ENCODE measurements around the gene MGLL.
"Not testable (repeated sequence)": the region's sequence is repeated elsewhere in the genome, so short reads cannot be mapped to it uniquely, and the experiment has no call there.

MGLL gene

GRCh38 chr3:127708837-127709236 is 113.5 kb downstream of the MGLL start:
- no peak for TF ChIP-seq CTCF (IDR thresholded peaks at IDR 0.05; ENCODE audit: insufficient read depth, low read depth, low read length, missing control alignments)
- DNase-seq (ENCODE audit: low read depth) = no peak

GRCh38 chr3:127707851-127708411 is 114.4 kb downstream of the MGLL start:
- DNase-seq (ENCODE audit: low read depth) = no peak
- no peak for TF ChIP-seq CTCF (IDR thresholded peaks at IDR 0.05; ENCODE audit: insufficient read depth, low read depth, low read length, missing control alignments)
- no peak overlapping the region for H3K4me3 ChIP-seq (ENCODE audit: low read depth, low read length)

More at GRCh38 chr3:127708837-127709236, 113.5 kb downstream of the MGLL start:
- no peak overlapping the region for H3K4me3 ChIP-seq (ENCODE audit: low read depth, low read length)

- H3K4me3 ChIP-seq (ENCODE audit: low read depth, low read length) = no peak overlapping the region
- DNase-seq (ENCODE audit: low read depth) = no peak
- no peak for TF ChIP-seq CTCF (IDR thresholded peaks at IDR 0.05; ENCODE audit: insufficient read depth, low read depth, low read length, missing control alignments)
Measured at GRCh38 chr3:127706785-127707351, 115.4 kb downstream of the MGLL start.

GRCh38 chr3:127706312-127706711 is 116.0 kb downstream of the MGLL start:
- no peak for TF ChIP-seq CTCF (IDR thresholded peaks at IDR 0.05; ENCODE audit: insufficient read depth, low read depth, low read length, missing control alignments)
- H3K4me3 ChIP-seq (ENCODE audit: low read depth, low read length) = no peak overlapping the region
- no peak for DNase-seq (ENCODE audit: low read depth)

GRCh38 chr3:127704840-127705239 is 117.5 kb downstream of the MGLL start:
- not testable (repeated sequence) for H3K4me3 ChIP-seq (ENCODE audit: low read depth, low read length); DNase-seq (ENCODE audit: low read depth)

GRCh38 chr3:127702151-127702578 is 120.2 kb downstream of the MGLL start:
- no peak for TF ChIP-seq CTCF (IDR thresholded peaks at IDR 0.05; ENCODE audit: insufficient read depth, low read depth, low read length, missing control alignments)
- no peak overlapping the region for H3K4me3 ChIP-seq (ENCODE audit: low read depth, low read length)
- no peak for DNase-seq (ENCODE audit: low read depth)

- TF ChIP-seq CTCF (IDR thresholded peaks at IDR 0.05; ENCODE audit: insufficient read depth, low read depth, low read length, missing control alignments) = no peak
- DNase-seq (ENCODE audit: low read depth) = no peak
- no peak overlapping the region for H3K4me3 ChIP-seq (ENCODE audit: low read depth, low read length)
Measured at GRCh38 chr3:127701280-127701911, 120.9 kb downstream of the MGLL start.
